H9 (cell line): ENCODE measurements around the gene PSKH1. TPM values are rescaled to one million over a fixed set of nuclear protein-coding genes. Genes with fewer than 3 reads are reported as not detected.
A peak's percentile ranks its signal among the peaks of the same experiment; 100 is the strongest.

Experiments
- DNase-seq: peaks from one replicate; pipeline ENCODE4 v3.0.0-alpha.2; 2017
- H2AFZ ChIP-seq: one replicate; pipeline ENCODE4 v1.6.1; 2013; ENCODE audit warnings: mild to moderate bottlenecking, low read length, control low read depth, moderate library complexity
- H2AK5ac ChIP-seq: 2 replicates; pipeline ENCODE4 v1.6.1; 2013; ENCODE audit warnings: low read length, control low read depth, mixed read lengths; ENCODE audit not compliant: insufficient read length
- H2BK120ac ChIP-seq: one replicate; pipeline ENCODE4 v1.6.1; 2013; ENCODE audit warnings: low read depth, mild to moderate bottlenecking, low read length, control low read depth, inconsistent platforms; ENCODE audit not compliant: poor library complexity, severe bottlenecking
- H2BK12ac ChIP-seq: 2 replicates; pipeline ENCODE4 v1.6.1; 2013; ENCODE audit warnings: low read length, control low read depth, mixed read lengths, low read depth; ENCODE audit not compliant: insufficient read length
- H2BK15ac ChIP-seq: 2 replicates; pipeline ENCODE4 v1.6.1; 2013; ENCODE audit warnings: low read depth, low read length, control low read depth
- H2BK20ac ChIP-seq: one replicate; pipeline ENCODE4 v1.6.1; 2013; ENCODE audit warnings: low read depth, mild to moderate bottlenecking, low read length, control low read depth, inconsistent platforms; ENCODE audit not compliant: poor library complexity, severe bottlenecking
- H2BK5ac ChIP-seq: 2 replicates; pipeline ENCODE4 v1.6.1; 2013; ENCODE audit warnings: low read length, control low read depth, mixed read lengths; ENCODE audit not compliant: insufficient read length
- H3K14ac ChIP-seq: 2 replicates; pipeline ENCODE4 v1.6.1; 2013; ENCODE audit warnings: low read length, control low read depth; ENCODE audit not compliant: insufficient read depth
- H3K18ac ChIP-seq: 2 replicates; pipeline ENCODE4 v1.6.1; 2013; ENCODE audit warnings: low read depth, mild to moderate bottlenecking, mixed read lengths, low read length, control low read depth; ENCODE audit not compliant: insufficient read length
- H3K23ac ChIP-seq: 2 replicates; pipeline ENCODE4 v1.6.1; 2013; ENCODE audit warnings: low read length, control low read depth, mixed read lengths, low read depth; ENCODE audit not compliant: insufficient read length
- H3K23me2 ChIP-seq: 2 replicates; pipeline ENCODE4 v1.6.1; 2013; ENCODE audit warnings: low read depth, mild to moderate bottlenecking, mixed read lengths, low read length, control low read depth; ENCODE audit not compliant: insufficient read length, poor library complexity, severe bottlenecking
- H3K27ac ChIP-seq: 2 replicates; pipeline ENCODE4 v1.5.1; 2013; ENCODE audit warnings: low read length, control low read depth, mixed read lengths, low read depth; ENCODE audit not compliant: insufficient read length
- H3K27me3 ChIP-seq: 2 replicates; pipeline ENCODE4 v1.6.1; 2013; ENCODE audit warnings: low read length, control low read depth, inconsistent platforms; ENCODE audit not compliant: insufficient read depth
- H3K4ac ChIP-seq: 2 replicates; pipeline ENCODE4 v1.6.1; 2013; ENCODE audit warnings: low read depth, mild to moderate bottlenecking, control low read depth, inconsistent platforms, low read length, moderate library complexity
- H3K4me1 ChIP-seq: 2 replicates; pipeline ENCODE4 v1.6.1; 2013; ENCODE audit warnings: low read length, control low read depth, inconsistent platforms; ENCODE audit not compliant: insufficient read depth
- H3K4me2 ChIP-seq: 2 replicates; pipeline ENCODE4 v1.6.1; 2013; ENCODE audit warnings: low read length, control low read depth, mixed read lengths; ENCODE audit not compliant: insufficient read length, insufficient read depth
- H3K56ac ChIP-seq: 2 replicates; pipeline ENCODE4 v1.6.1; 2013; ENCODE audit warnings: low read depth, mild to moderate bottlenecking, mixed read lengths, low read length, control low read depth; ENCODE audit not compliant: insufficient read length
- H3K79me1 ChIP-seq: 2 replicates; pipeline ENCODE4 v1.6.1; 2013; ENCODE audit warnings: low read depth, mild to moderate bottlenecking, moderate library complexity, low read length, control low read depth, inconsistent platforms; ENCODE audit not compliant: insufficient read depth, poor library complexity, severe bottlenecking
- H3K79me2 ChIP-seq: 2 replicates; pipeline ENCODE4 v1.6.1; 2013; ENCODE audit warnings: low read length, control low read depth, inconsistent platforms; ENCODE audit not compliant: insufficient read depth
- H3K9ac ChIP-seq: 2 replicates; pipeline ENCODE4 v1.6.1; 2013; ENCODE audit warnings: low read length, control low read depth, mixed read lengths; ENCODE audit not compliant: insufficient read length; ENCODE audit errors: extremely low read depth
- H3K9me3 ChIP-seq: one replicate; pipeline ENCODE4 v1.6.1; 2013; ENCODE audit warnings: low read depth, low read length, inconsistent platforms; ENCODE audit not compliant: control insufficient read depth
- H3T11ph ChIP-seq: one replicate; pipeline ENCODE4 v1.6.1; 2013; ENCODE audit warnings: mild to moderate bottlenecking, low read length, control low read depth, inconsistent platforms
- H4K20me1 ChIP-seq: one replicate; pipeline ENCODE4 v1.6.1; 2013; ENCODE audit not compliant: control insufficient read depth, insufficient read length, insufficient read depth
- H4K5ac ChIP-seq: 2 replicates; pipeline ENCODE4 v1.6.1; 2013; ENCODE audit warnings: low read depth, mild to moderate bottlenecking, mixed read lengths, low read length, control low read depth; ENCODE audit not compliant: insufficient read length
- H4K8ac ChIP-seq: replicated peaks from 2 replicates; pipeline ENCODE4 v1.6.1; 2013; ENCODE audit warnings: low read length, control low read depth, mixed read lengths, low read depth; ENCODE audit not compliant: insufficient read length
- H4K91ac ChIP-seq: 2 replicates; pipeline ENCODE4 v1.6.1; 2013; ENCODE audit warnings: low read depth, mild to moderate bottlenecking, moderate library complexity, mixed read lengths, low read length, control low read depth; ENCODE audit not compliant: insufficient read length
- H3K27ac Mint-ChIP-seq, 3 experiments: 2 replicates in 2 of 3; 3 replicates in 1 of 3; pipeline ENCODE4 v1.8.0; 2020 to 2021; ENCODE audit warnings: mixed read lengths in 3 of 3, mild to moderate bottlenecking in 1 of 3, moderate library complexity in 1 of 3
- H3K27me3 Mint-ChIP-seq: 2 replicates; pipeline ENCODE4 v1.8.0; 2021; ENCODE audit warnings: low read depth, mild to moderate bottlenecking, moderate library complexity, mixed read lengths
- H3K36me3 Mint-ChIP-seq, 3 experiments: 2 replicates in 2 of 3; 3 replicates in 1 of 3; pipeline ENCODE4 v1.8.0; 2020 to 2021; ENCODE audit warnings: low read depth in 3 of 3, mixed read lengths in 3 of 3; ENCODE audit not compliant: insufficient read depth in 1 of 3
- H3K4me1 Mint-ChIP-seq, 2 experiments: 2 replicates each; pipeline ENCODE4 v1.8.0; 2020; ENCODE audit warnings: mixed read lengths in 2 of 2
- H3K4me3 Mint-ChIP-seq, 2 experiments: 2 replicates in 1 of 2; 3 replicates in 1 of 2; pipeline ENCODE4 v1.8.0; 2020 to 2021; ENCODE audit warnings: mild to moderate bottlenecking in 2 of 2, mixed read lengths in 2 of 2, moderate library complexity in 1 of 2
- H3K9me3 Mint-ChIP-seq, 2 experiments: 2 replicates in 1 of 2; 3 replicates in 1 of 2; pipeline ENCODE4 v1.8.0; 2020; ENCODE audit warnings: mild to moderate bottlenecking in 2 of 2, mixed read lengths in 2 of 2, moderate library complexity in 1 of 2
- CTCF ChIP-seq: fragments of 200-600 bp; sonication (generic); conservative IDR thresholded peaks from 3 replicates; pipeline ENCODE4 v1.8.0; 2021; ENCODE audit warnings: antibody characterized with exemption, mild to moderate bottlenecking
- WGBS: extraction: QIAGEN DNeasy Blood & Tissue Kit; methylation state at CpG from one replicate; pipeline ENCODE4 v1.1.7; 2013; ENCODE audit warnings: missing lambda C conversion rate, low lambda C conversion rate, mixed read lengths; ENCODE audit not compliant: insufficient read length; ENCODE audit errors: extremely low coverage; 5-methylcytosine and 5-hydroxymethylcytosine counted together
- total RNA-seq: library from RNA; stranded (reverse); gene quantifications from 2 replicates; pipeline ENCODE4 v1.2.1, GENCODE V29; 2021

The PSKH1 gene
- total RNA-seq, 1 experiment from 2014 or later = 29.1 TPM

GRCh38 chr16:67874372-67874771 is 18.7 kb upstream of the PSKH1 start:
- no peak overlapping the region for H2AFZ ChIP-seq
- H3K18ac ChIP-seq = no peak overlapping the region
- no peak overlapping the region for H3K56ac ChIP-seq
- no peak overlapping the region for H2BK15ac ChIP-seq
- H4K91ac ChIP-seq = no peak overlapping the region
- H3K79me2 ChIP-seq = peaks cover 2% of the 10 kb centered on the region; the same call in 1 of the 2 replicates
- Mint-ChIP-seq H3K9me3 (no peaks in the 10 kb centered on the region), H3K4me3 (peak overlapping the region; percentile 91 to 96), H3K27me3 (no peaks in the 10 kb centered on the region), H3K27ac (peak overlapping the region in 1 of 3 experiments; percentile 84; a peak in 2 of 7 replicates), H3K4me1 (peaks cover 11 to 13% of the 10 kb centered on the region in 2 experiments), H3K36me3 (peaks cover 18 to 65% (median 47%) of the 10 kb centered on the region in 3 experiments; a peak in 6 of 7 replicates)
- no peak overlapping the region for H2BK120ac ChIP-seq
- no peak overlapping the region for H3K4ac ChIP-seq
- H4K5ac ChIP-seq = no peak overlapping the region
- no peak overlapping the region for H2AK5ac ChIP-seq
- no peak for DNase-seq
- H3K27ac ChIP-seq = no peak overlapping the region
- no peak overlapping the region for H2BK20ac ChIP-seq
- no peak overlapping the region for H2BK5ac ChIP-seq
- no peak overlapping the region for H3K9ac ChIP-seq
- H3K27me3 ChIP-seq = no peaks in the 10 kb centered on the region
- H3K79me1 ChIP-seq = no peaks in the 10 kb centered on the region
- H3K23me2 ChIP-seq = peaks cover 13% of the 10 kb centered on the region
- no peaks in the 10 kb centered on the region; the same call in 1 of the 2 replicates for H3K4me1 ChIP-seq
- no peaks in the 10 kb centered on the region for H3K9me3 ChIP-seq
- H3K14ac ChIP-seq = no peak overlapping the region
- no peak overlapping the region for H3K4me2 ChIP-seq
- no peak for TF ChIP-seq CTCF
- no peaks in the 10 kb centered on the region for H4K20me1 ChIP-seq
- WGBS = no CpG with 5 or more reads among the region's 3 CpGs
- H4K8ac ChIP-seq = no peak overlapping the region
- H3T11ph ChIP-seq = no peak overlapping the region
- H2BK12ac ChIP-seq = no peak overlapping the region
- no peak overlapping the region for H3K23ac ChIP-seq
